ENCODE data around the gene GPR176.
A peak's percentile ranks its signal among the peaks of the same experiment; 100 is the strongest.

The GPR176 gene

GRCh38 chr15:39888243-39888642, 31.8 kb downstream of the GPR176 start:
- DNase-seq = no peak

- peak; percentile 66 for DNase-seq
These were observed 32.2 kb downstream of the GPR176 start for GRCh38 chr15:39887832-39888231.

GRCh38 chr15:39887211-39887610, 32.9 kb downstream of the GPR176 start:
- no peak for DNase-seq

- DNase-seq = no peak
These were observed 33.6 kb downstream of the GPR176 start for GRCh38 chr15:39886418-39886817.

GRCh38 chr15:39885099-39885777, 34.8 kb downstream of the GPR176 start:
- DNase-seq = peak; percentile 13

GRCh38 chr15:39884351-39884750, 35.7 kb downstream of the GPR176 start:
- DNase-seq = no peak

- no peak for DNase-seq
These were observed 37.5 kb downstream of the GPR176 start for GRCh38 chr15:39882602-39883001.

- DNase-seq = no peak
These were observed 38.3 kb downstream of the GPR176 start for GRCh38 chr15:39881790-39882189.

GRCh38 chr15:39880718-39881387, 39.2 kb downstream of the GPR176 start:
- no peak for DNase-seq

GRCh38 chr15:39878406-39878785, 41.7 kb downstream of the GPR176 start:
- DNase-seq = no peak

GRCh38 chr15:39874890-39875549, 45.0 kb downstream of the GPR176 start:
- DNase-seq = peak; percentile 70

GRCh38 chr15:39873978-39874377, 46.1 kb downstream of the GPR176 start:
- DNase-seq = no peak

GRCh38 chr15:39870537-39870936, 49.5 kb downstream of the GPR176 start:
- DNase-seq = no peak

- no peak for DNase-seq
These were observed 50.1 kb downstream of the GPR176 start for GRCh38 chr15:39869858-39870515.

- no peak for DNase-seq
These were observed 50.8 kb downstream of the GPR176 start for GRCh38 chr15:39869254-39869653.

- DNase-seq = no peak
These were observed 51.7 kb downstream of the GPR176 start for GRCh38 chr15:39868396-39868795.

- DNase-seq = no peak
These were observed 56.0 kb downstream of the GPR176 start for GRCh38 chr15:39864116-39864515.

GRCh38 chr15:39860871-39861270, 59.2 kb downstream of the GPR176 start:
- DNase-seq = no peak

- DNase-seq = no peak
These were observed 59.9 kb downstream of the GPR176 start for GRCh38 chr15:39860200-39860599.

GRCh38 chr15:39859636-39860035, 60.4 kb downstream of the GPR176 start:
- DNase-seq = no peak

- DNase-seq = no peak
These were observed 62.9 kb downstream of the GPR176 start for GRCh38 chr15:39857132-39857531.

- DNase-seq = no peak
These were observed 63.7 kb downstream of the GPR176 start for GRCh38 chr15:39856357-39856756.

GRCh38 chr15:39855400-39855799, 64.7 kb downstream of the GPR176 start:
- no peak for DNase-seq

- DNase-seq = no peak
These were observed 65.9 kb downstream of the GPR176 start for GRCh38 chr15:39854161-39854560.

Data from hematopoietic multipotent progenitor cell treated with erythropoietin and hydrocortisone succinate and interleukin-3 and kit ligand, for 4 days (in vitro differentiated cells).